ENCODE measurements around the gene ALOXE3. TPM values are rescaled to one million over a fixed set of nuclear protein-coding genes. Genes with fewer than 3 reads are reported as not detected.
A peak's percentile ranks its signal among the peaks of the same experiment; 100 is the strongest.

The ALOXE3 gene
- total RNA-seq, 2 donors from 2014 or later, result 0.23 TPM; not detected in 1

GRCh38 chr17:8156246-8156992, 38.1 kb upstream of the ALOXE3 start:
- H3K9me3 Mint-ChIP-seq, result no peaks in the 10 kb centered on the region
- H3K27ac Mint-ChIP-seq, result no peak overlapping the region
- peaks cover 5 to 17% of the 10 kb centered on the region in 2 donors for H3K36me3 Mint-ChIP-seq
- peak; percentile 70 to 82 for ATAC-seq
- DNase-seq (ENCODE audit: low spot score in 2 of 2), result peak; percentile 99 to 100

- Mint-ChIP-seq H3K27ac (no peak overlapping the region), H3K9me3 (no peaks in the 10 kb centered on the region), H3K36me3 (peaks cover under 1 to 12% of the 10 kb centered on the region in 2 donors)
- no peak for ATAC-seq
- DNase-seq (ENCODE audit: low spot score in 2 of 2), result no peak
These were observed 37.6 kb upstream of the ALOXE3 start for GRCh38 chr17:8155996-8156245.

GRCh38 chr17:8155231-8155995, 37.1 kb upstream of the ALOXE3 start:
- no peak overlapping the region for H3K27ac Mint-ChIP-seq
- ATAC-seq (no peak), DNase-seq (ENCODE audit: low spot score in 2 of 2) (no peak)
- H3K36me3 Mint-ChIP-seq, result peaks cover 0 to 8% of the 10 kb centered on the region in 2 donors
- no peaks in the 10 kb centered on the region for H3K9me3 Mint-ChIP-seq

- H3K36me3 Mint-ChIP-seq, result peaks cover 0 to 8% of the 10 kb centered on the region in 2 donors
- H3K27ac Mint-ChIP-seq, result peak overlapping the region in 1 of 2 donors; percentile 90
- no peak for ATAC-seq
- no peaks in the 10 kb centered on the region for H3K9me3 Mint-ChIP-seq
- no peak for DNase-seq (ENCODE audit: low spot score in 2 of 2)
These were observed 36.4 kb upstream of the ALOXE3 start for GRCh38 chr17:8154608-8155155.

GRCh38 chr17:8153957-8154607, 35.8 kb upstream of the ALOXE3 start:
- H3K36me3 Mint-ChIP-seq, result peaks cover 5 to 8% of the 10 kb centered on the region in 2 donors
- peak; percentile 90 to 92 for DNase-seq (ENCODE audit: low spot score in 2 of 2)
- no peaks in the 10 kb centered on the region for H3K9me3 Mint-ChIP-seq
- ATAC-seq, result peak in 1 of 2 donors; percentile 11
- peak overlapping the region in 1 of 2 donors; percentile 99 for H3K27ac Mint-ChIP-seq

GRCh38 chr17:8153525-8153956, 35.2 kb upstream of the ALOXE3 start:
- Mint-ChIP-seq H3K36me3 (peaks cover 5 to 8% of the 10 kb centered on the region in 2 donors), H3K27ac (peak overlapping the region in 1 of 2 donors; percentile 99), H3K9me3 (no peaks in the 10 kb centered on the region)
- ATAC-seq (peak in 1 of 2 donors; percentile 23), DNase-seq (ENCODE audit: low spot score in 2 of 2) (peak in 1 of 2 donors; percentile 77)

- peak overlapping the region in 1 of 2 donors; percentile 99 for H3K27ac Mint-ChIP-seq
- no peak for ATAC-seq
These were observed 34.7 kb upstream of the ALOXE3 start for GRCh38 chr17:8153031-8153451.

GRCh38 chr17:8152112-8152775, 33.9 kb upstream of the ALOXE3 start, which contains the start of gene PER1:
TSS of gene PER1 (minus strand) at chr17:8152404. CDS start at chr17:8150706, 1,698 bp downstream.
- DNase-seq (ENCODE audit: low spot score in 2 of 2), result peak; percentile 92 to 96
- Mint-ChIP-seq H3K9me3 (no peaks in the 10 kb centered on the region), H3K36me3 (peaks cover 5 to 8% of the 10 kb centered on the region in 2 donors), H3K27ac (peak within 1 kb of the TSS in 1 of 2 donors; percentile 99)
- ATAC-seq, result peak; percentile 43 to 46

More at GRCh38 chr17:8153031-8153451, 34.7 kb upstream of the ALOXE3 start:
- H3K36me3 Mint-ChIP-seq, result peaks cover 5 to 8% of the 10 kb centered on the region in 2 donors
- H3K9me3 Mint-ChIP-seq, result no peaks in the 10 kb centered on the region
- DNase-seq (ENCODE audit: low spot score in 2 of 2), result no peak

GRCh38 chr17:8151641-8152111, 33.4 kb upstream of the ALOXE3 start:
- ATAC-seq (no peak), DNase-seq (ENCODE audit: low spot score in 2 of 2) (no peak)
- H3K9me3 Mint-ChIP-seq, result no peaks in the 10 kb centered on the region
- peak overlapping the region in 1 of 2 donors; percentile 73 for H3K27ac Mint-ChIP-seq
- peaks cover 9 to 12% of the 10 kb centered on the region in 2 donors for H3K36me3 Mint-ChIP-seq

- Mint-ChIP-seq H3K9me3 (no peaks in the 10 kb centered on the region), H3K36me3 (peaks cover 11 to 17% of the 10 kb centered on the region in 2 donors), H3K27ac (peak overlapping the region in 1 of 2 donors; percentile 73)
- ATAC-seq, result peak; percentile 26 to 51
- DNase-seq (ENCODE audit: low spot score in 2 of 2), result peak; percentile 81 to 87
These were observed 32.9 kb upstream of the ALOXE3 start for GRCh38 chr17:8151120-8151640.

- ATAC-seq (no peak), DNase-seq (ENCODE audit: low spot score in 2 of 2) (peak in 1 of 2 donors; percentile 58)
- Mint-ChIP-seq H3K27ac (peak overlapping the region in 1 of 2 donors; percentile 29), H3K36me3 (peaks cover 11 to 22% of the 10 kb centered on the region in 2 donors), H3K9me3 (no peaks in the 10 kb centered on the region)
These were observed 32.1 kb upstream of the ALOXE3 start for GRCh38 chr17:8150194-8151119.

GRCh38 chr17:8149419-8150193, 31.3 kb upstream of the ALOXE3 start:
- DNase-seq (ENCODE audit: low spot score in 2 of 2), result no peak
- peak overlapping the region; percentile 50 to 55 for H3K27ac Mint-ChIP-seq
- H3K36me3 Mint-ChIP-seq, result peaks cover 11 to 22% of the 10 kb centered on the region in 2 donors
- H3K9me3 Mint-ChIP-seq, result no peaks in the 10 kb centered on the region
- ATAC-seq, result no peak

- no peaks in the 10 kb centered on the region for H3K9me3 Mint-ChIP-seq
- no peak for DNase-seq (ENCODE audit: low spot score in 2 of 2)
- H3K36me3 Mint-ChIP-seq, result peaks cover 11 to 21% of the 10 kb centered on the region in 2 donors
- no peak for ATAC-seq
- peak overlapping the region in 1 of 2 donors; percentile 40 for H3K27ac Mint-ChIP-seq
These were observed 30.2 kb upstream of the ALOXE3 start for GRCh38 chr17:8148560-8148959.

GRCh38 chr17:8147805-8148404, 29.6 kb upstream of the ALOXE3 start:
- Mint-ChIP-seq H3K9me3 (no peaks in the 10 kb centered on the region), H3K36me3 (peaks cover 11 to 14% of the 10 kb centered on the region in 2 donors), H3K27ac (peak overlapping the region in 1 of 2 donors; percentile 56)
- ATAC-seq (no peak), DNase-seq (ENCODE audit: low spot score in 2 of 2) (no peak)
